ENCODE results near the gene MAPT.
"Not testable (repeated sequence)": the region's sequence is repeated elsewhere in the genome, so short reads cannot be mapped to it uniquely, and the experiment has no call there.

Gene MAPT

GRCh38 chr17:45900723-45901415, 6.5 kb downstream of the MAPT start:
- DNase-seq (ENCODE audit: low read depth) = no peak

GRCh38 chr17:45902892-45903346, 8.6 kb downstream of the MAPT start:
- no peak for DNase-seq (ENCODE audit: low read depth)

GRCh38 chr17:45904866-45905265, 10.5 kb downstream of the MAPT start:
- no peak for DNase-seq (ENCODE audit: low read depth)

- DNase-seq (ENCODE audit: low read depth) = no peak
Observed at GRCh38 chr17:45905814-45906213, 11.5 kb downstream of the MAPT start.

GRCh38 chr17:45906237-45906636, 11.9 kb downstream of the MAPT start:
- no peak for DNase-seq (ENCODE audit: low read depth)

GRCh38 chr17:45906927-45907622, 12.7 kb downstream of the MAPT start:
- DNase-seq (ENCODE audit: low read depth) = no peak

- no peak for DNase-seq (ENCODE audit: low read depth)
Observed at GRCh38 chr17:45907750-45908395, 13.5 kb downstream of the MAPT start.

GRCh38 chr17:45908460-45908859, 14.1 kb downstream of the MAPT start:
- no peak for DNase-seq (ENCODE audit: low read depth)

GRCh38 chr17:45908935-45909334, 14.6 kb downstream of the MAPT start:
- DNase-seq (ENCODE audit: low read depth) = no peak

- no peak for DNase-seq (ENCODE audit: low read depth)
Observed at GRCh38 chr17:45910667-45911066, 16.3 kb downstream of the MAPT start.

- no peak for DNase-seq (ENCODE audit: low read depth)
Observed at GRCh38 chr17:45912319-45912718, 18.0 kb downstream of the MAPT start.

GRCh38 chr17:45913030-45913429, 18.7 kb downstream of the MAPT start:
- DNase-seq (ENCODE audit: low read depth) = not testable (repeated sequence)

- no peak for DNase-seq (ENCODE audit: low read depth)
Observed at GRCh38 chr17:45914047-45914717, 19.8 kb downstream of the MAPT start.

GRCh38 chr17:45915263-45915662, 20.9 kb downstream of the MAPT start:
- DNase-seq (ENCODE audit: low read depth) = no peak

GRCh38 chr17:45917081-45917480, 22.7 kb downstream of the MAPT start:
- DNase-seq (ENCODE audit: low read depth) = no peak

- no peak for DNase-seq (ENCODE audit: low read depth)
Observed at GRCh38 chr17:45918241-45918745, 23.9 kb downstream of the MAPT start.

GRCh38 chr17:45919136-45919535, 24.8 kb downstream of the MAPT start:
- DNase-seq (ENCODE audit: low read depth) = no peak

GRCh38 chr17:45920083-45920482, 25.7 kb downstream of the MAPT start:
- DNase-seq (ENCODE audit: low read depth) = no peak

GRCh38 chr17:45923511-45924268, 29.3 kb downstream of the MAPT start:
- DNase-seq (ENCODE audit: low read depth) = no peak

- no peak for DNase-seq (ENCODE audit: low read depth)
Observed at GRCh38 chr17:45924332-45924820, 30.0 kb downstream of the MAPT start.

- no peak for DNase-seq (ENCODE audit: low read depth)
Observed at GRCh38 chr17:45925311-45925710, 31.0 kb downstream of the MAPT start.
